GM18951 (cell line): ENCODE measurements around the gene ZNFX1.

ENCODE experiments used
- POLR2A ChIP-seq: IDR thresholded peaks from 4 replicates; pipeline ENCODE4 v1.6.1; 2011; ENCODE audit warnings: mild to moderate bottlenecking; ENCODE audit not compliant: insufficient read length, insufficient read depth; ENCODE audit errors: extremely low read depth
- in situ Hi-C: fragments of 300-500 bp; cut with MboI; formaldehyde crosslinking; loops from one replicate; pipeline ENCODE4 v1.12.0; 2022; ENCODE audit warnings: low sequenced_read_pairs, mixed read lengths, inconsistent platforms; ENCODE audit not compliant: unreplicated experiment

The ZNFX1 gene

DNA sequence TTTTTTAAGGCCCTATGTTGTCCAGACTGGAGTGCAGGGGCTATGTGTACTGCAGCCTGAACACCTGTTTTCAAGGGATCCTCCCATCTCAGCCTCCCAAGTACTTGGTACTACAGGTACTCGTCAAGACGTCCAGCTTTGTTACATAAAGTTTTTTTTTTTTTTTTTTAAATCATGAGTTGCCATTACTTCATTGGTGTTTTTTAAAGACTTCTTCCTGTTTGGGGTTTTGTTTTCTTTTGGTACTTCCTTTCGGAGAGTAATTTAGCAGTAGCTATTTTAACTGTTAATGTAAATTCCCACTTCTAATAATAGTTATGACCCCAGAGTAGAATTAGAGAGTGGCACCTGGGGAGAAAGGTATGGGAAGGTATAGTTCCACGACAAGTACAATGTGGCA is 10.5 kb downstream of the ZNFX1 start:
- in situ Hi-C loops, result no loop called here
- no peak for TF ChIP-seq POLR2A

DNA sequence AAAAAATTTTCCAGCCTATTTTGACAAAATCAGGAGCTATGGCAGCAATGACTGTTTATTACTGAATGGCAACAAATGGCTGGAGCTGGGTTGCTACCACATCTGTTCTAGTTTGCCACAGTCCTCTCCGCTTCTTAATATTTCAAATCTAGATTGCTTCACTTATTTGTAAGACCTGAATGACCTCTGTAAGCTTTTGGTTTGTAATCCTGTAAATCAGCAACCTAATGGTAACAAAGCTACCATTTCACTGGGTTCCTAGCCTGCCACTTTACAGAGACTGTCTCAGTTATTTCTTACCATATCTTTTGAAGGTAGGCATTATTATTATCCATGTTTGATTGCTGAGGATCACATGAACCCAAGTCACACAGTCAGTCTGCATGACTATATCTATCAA is 15.4 kb downstream of the ZNFX1 start:
- in situ Hi-C loops, result no loop called here
- TF ChIP-seq POLR2A, result no peak

DNA sequence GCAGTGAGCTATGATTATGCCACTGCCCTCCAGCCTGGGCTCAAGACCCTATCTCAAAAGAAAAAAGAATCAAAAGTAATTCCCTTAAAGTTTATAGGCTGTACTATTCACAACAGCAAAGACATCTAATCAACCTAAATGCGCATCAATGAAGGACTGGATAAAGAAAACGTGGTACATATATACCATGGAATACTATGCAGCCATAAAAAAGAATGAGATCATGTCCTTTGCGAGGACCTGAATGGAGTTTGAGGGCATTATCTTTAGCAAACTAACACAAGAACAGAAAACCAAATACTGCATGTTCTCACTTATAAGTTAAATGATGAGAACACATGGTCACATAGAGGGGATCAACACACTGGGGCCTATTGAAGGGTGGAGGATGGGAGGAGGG is 16.7 kb downstream of the ZNFX1 start:
- in situ Hi-C loops, result no loop called here
- TF ChIP-seq POLR2A, result no peak

DNA sequence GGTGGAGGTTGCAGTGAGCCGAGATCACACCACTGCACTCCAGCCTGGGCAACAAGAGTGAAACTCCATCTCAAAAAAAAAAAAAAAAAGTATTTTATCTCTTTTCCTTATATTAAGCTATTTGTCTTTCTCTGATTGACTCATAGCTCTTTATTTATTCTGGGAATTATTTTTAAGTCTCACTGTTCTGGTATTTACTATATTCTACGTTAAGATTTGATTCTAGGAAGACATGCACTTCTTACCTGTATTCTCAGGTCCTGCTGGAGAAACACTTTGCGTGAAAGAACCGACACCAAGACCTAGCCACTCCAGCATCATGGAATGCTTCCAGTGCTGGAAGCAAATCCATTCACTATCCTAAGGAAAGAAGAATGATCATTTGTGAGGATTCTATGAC is 17.6 kb downstream of the ZNFX1 start:
- no peak for TF ChIP-seq POLR2A
- in situ Hi-C loops, result no loop called here

DNA sequence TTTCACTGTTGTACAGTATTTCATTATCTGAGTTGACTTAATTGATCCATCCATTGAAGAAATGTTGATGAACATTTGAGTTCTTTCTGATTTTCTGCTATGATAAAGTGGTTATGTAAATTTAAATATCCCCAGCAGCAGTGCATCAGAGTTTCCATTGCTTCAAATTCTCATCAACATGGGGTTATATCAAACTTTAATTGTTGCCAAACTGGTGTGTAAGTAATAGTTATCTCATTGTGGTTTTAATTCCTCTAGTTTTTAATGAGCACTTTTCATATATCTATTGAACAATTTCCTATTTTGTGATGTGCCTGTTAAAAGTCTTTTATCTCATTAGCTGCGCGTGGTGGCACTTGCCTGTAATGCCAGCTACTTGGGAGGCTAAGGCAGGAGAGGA is 18.1 kb downstream of the ZNFX1 start:
- in situ Hi-C loops, result no loop called here
- TF ChIP-seq POLR2A, result no peak

DNA sequence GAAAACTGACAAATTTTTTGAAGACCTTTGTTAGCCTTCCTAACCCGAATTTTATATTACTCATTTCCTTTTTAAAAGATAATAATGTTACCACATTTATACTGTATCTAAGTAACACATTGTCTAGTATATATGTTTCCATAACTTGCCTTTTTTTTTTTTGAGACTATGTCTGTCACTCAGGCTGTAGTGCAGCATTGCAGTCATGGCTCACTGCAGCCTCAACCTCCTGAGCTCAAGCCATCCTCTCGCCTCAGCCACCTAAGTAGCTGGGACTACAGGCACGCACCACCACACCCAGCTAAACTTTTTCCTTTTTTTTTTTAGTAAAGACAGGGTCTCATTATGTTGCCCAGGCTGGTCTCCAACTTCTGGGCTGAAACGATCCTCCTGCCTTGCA is 18.6 kb downstream of the ZNFX1 start:
- in situ Hi-C loops, result no loop called here
- no peak for TF ChIP-seq POLR2A

DNA sequence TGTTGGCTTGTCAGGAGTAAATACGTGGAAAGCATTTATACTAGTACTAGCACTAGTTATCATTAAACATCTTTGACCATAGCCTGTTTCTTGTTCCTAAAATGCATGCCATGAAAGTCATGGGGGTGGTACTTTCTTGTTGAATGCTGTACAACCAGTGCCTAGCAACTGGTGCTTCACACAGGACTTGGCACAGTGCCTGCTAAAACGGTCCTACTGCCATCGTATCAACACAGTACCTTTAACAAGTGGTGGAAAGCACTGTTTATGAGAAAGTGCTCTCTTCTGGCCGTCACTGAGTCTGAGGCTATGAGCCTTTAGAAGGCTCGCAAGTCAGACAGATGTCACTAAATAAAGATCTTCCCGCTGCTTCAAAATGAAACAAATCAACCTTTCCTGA is 21.6 kb downstream of the ZNFX1 start:
- TF ChIP-seq POLR2A, result no peak
- in situ Hi-C loops, result no loop called here

DNA sequence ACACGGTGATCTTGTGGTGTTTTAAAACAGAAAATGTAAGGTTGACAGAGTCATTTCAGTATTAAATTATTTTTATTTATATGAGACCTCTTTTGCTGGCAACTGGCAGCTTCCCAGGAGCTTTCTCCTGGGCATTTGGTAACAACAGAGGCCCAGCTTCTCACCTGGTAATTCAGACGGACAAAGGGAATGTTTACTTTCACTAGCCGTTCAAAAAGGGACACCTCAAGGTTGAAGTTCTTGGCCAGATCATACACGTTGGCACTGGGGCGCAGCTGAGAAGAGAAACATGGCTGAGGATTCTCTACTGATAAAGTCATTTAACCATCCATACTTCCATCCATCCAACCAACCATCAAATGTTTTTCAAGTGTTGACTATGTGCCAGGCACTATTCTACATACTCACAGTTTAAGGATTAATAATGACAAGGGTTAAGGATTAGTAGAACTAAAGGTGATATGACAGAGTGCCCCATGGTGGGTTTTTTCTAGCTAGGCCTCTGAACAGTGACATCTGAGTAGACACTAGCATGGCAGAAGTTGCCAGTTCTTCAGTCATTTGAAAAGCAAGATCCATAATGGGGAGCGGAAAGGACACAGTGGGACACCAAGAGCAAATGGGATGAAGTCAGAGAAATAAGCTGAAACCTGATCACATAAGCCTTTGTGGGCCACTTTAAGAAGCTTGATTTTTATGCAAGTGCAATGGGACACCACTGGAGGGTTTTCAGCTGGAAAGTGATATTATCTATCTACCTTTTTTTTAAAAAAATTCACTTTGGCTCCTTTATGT is 25.1 kb downstream of the ZNFX1 start:
- TF ChIP-seq POLR2A, result no peak
- in situ Hi-C loops, result no loop called here

DNA sequence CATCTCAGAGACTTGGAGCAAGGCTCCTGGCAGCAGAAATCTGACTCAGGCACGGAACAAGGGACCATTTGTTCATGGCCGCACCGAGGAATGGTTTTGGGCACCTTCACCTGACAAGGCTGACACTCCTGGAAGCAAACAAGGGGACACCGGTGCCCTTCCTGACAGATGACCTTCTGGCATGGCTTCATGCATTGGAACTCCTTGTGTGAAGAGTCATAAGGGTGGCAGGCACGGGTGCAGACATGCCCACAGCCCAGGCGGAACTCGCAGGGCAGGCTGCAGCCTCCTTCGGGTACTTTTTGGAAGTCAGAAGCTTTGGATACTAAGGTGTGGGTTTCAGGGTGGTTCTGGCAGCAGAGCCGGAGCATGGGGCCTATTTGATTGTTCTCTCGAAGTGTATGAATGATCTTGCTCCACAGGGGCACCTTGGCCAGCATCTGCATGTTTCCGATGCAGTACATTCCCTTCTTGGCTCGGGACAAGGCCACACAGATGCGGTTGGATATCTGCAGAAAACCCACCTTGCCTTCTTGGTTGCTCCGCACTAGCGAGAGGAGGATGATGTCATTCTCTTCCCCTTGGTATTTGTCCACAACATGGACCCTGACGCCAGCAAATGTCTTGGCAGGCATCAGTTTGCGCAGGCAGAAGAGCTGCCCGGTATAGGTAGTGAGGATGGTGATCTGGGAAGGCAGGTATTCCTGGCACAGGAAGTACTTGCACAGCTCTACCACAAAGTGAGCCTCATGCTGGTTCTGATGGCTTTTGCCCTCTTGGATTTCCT is 28.8 kb downstream of the ZNFX1 start:
- in situ Hi-C loops, result no loop called here
- TF ChIP-seq POLR2A, result no peak

DNA sequence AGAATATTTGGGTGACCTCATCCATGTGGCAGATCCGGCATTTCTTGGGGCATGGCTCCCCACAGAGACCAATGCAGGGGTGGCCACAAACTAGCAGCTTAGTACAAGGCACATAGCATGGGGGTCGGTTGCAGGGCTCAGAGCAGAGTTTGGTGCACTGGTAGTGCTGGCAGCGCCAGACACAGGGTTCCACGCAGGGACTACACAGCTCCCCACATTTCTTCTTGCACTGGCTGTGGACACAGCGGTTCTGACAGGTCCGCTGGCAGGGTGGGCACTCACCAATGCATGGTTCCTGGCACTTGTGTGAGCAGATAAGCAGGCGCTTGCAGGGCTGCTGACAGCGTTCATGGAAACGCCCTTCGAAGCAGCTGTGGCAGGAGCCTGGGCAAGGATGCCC is 29.6 kb downstream of the ZNFX1 start:
- in situ Hi-C loops, result no loop called here
- TF ChIP-seq POLR2A, result no peak

DNA sequence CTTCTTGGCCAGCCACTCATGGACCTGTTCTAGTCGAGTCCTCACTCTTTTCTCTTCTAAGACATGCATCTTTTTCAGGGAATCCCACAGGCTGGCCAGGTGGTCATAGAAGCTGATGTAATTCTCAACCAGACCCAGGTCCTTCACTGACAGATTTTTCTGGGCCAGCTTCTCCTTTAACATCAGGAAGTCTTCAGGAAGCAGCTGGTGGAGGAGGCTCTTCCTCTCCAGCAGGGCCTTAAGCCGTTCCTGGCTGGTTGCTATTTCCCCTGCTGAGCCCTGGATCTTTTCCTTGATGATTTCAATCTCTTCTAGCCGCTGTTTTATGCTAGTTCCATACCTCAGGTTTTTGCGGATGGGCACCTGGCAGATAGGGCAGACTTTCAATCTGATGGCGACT is 30.1 kb downstream of the ZNFX1 start:
- in situ Hi-C loops, result no loop called here
- no peak for TF ChIP-seq POLR2A

DNA sequence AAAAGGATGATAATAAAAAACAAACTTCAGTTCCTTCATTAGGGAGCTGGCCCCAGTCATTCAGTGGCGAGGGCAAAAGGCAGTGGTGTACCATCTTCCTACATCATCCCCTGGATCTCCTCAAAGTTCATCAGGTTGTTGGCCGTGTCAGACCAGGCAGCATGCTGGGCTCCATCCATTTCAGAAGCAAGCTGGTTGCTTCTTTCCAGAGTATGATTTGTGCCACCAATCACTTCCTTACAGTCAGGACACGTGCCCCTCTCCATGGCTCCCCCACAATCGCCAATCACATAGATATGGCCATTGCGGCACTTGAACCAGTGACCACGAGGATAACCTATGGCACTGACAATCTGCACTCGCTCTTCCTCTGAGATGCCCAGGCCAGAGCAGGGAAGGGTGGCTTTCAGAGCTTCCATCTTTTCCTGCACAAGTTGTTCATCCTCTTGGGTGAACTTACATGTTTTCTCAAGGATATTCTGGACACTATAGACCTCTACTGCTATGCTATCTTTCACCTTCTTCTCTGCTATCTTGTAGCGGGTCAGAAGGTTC is 30.6 kb downstream of the ZNFX1 start:
- in situ Hi-C loops, result no loop called here
- no peak for TF ChIP-seq POLR2A

DNA sequence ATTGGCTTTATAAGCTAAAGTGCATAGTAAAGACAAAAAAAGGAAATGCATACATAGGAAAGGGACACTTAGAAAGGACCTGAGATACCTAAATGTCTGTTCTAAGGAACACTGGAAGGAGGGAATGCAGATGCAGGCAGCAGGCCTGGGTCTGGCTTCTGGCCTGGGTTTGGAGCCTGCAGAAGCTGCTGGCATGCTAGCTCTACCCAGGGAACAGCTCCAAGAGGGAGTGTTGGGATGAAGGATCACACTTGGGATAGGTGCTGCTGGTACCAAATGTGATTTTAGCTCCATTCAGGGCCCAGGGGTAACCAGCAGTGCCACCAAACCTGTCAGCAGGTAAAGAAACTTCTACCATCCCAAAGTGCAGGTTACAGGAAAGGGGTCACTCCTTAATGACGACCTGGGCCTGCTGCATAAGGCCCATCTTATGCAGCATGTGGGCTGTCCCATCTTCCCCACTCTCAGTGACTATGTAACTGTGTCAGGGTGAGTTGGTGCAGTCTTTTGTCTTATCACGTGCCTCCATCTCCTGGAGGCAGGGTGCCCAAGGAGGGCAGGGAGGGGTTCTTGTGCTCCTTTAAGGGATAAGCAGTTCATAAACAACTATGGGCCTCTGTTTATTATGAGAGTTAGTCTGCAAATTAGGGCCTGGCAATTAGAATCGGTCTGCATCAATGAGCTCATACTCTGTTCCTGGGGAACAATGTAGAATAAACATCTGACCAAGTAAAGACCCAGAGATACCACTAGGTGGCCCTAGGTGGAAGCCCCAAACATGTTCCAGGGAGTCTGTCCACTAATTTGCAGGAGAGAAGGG is 31.7 kb downstream of the ZNFX1 start:
- no peak for TF ChIP-seq POLR2A
- in situ Hi-C loops, result no loop called here
